Endothelial cell of umbilical vein (primary cell): ENCODE data around the gene PROSER1.

Experiments
- EZH2 ChIP-seq: IDR thresholded peaks from 2 replicates; pipeline ENCODE4 v1.6.1; 2012; ENCODE audit warnings: borderline replicate concordance, low read depth, mild to moderate bottlenecking, moderate library complexity, low read length, inconsistent platforms; ENCODE audit not compliant: severe bottlenecking
- FOS ChIP-seq: IDR thresholded peaks from 2 replicates; pipeline ENCODE4 v1.6.1; 2011; ENCODE audit warnings: mild to moderate bottlenecking, low read length, moderate library complexity, borderline replicate concordance; ENCODE audit not compliant: insufficient read depth
- JUN ChIP-seq: IDR thresholded peaks from 2 replicates; pipeline ENCODE4 v1.6.1; 2011; ENCODE audit warnings: borderline replicate concordance, low read depth; ENCODE audit not compliant: insufficient read length, insufficient read depth
- POLR2A ChIP-seq: IDR thresholded peaks from 2 replicates; pipeline ENCODE4 v1.6.1; 2012; ENCODE audit warnings: low read depth, mild to moderate bottlenecking, control low read depth, low read length
- TF ChIP-seq, protein P1 (sequence below), 2 donors: IDR thresholded peaks; 1 replicate in 1 of 2; 2 replicates in 1 of 2; pipeline ENCODE4 v1.5.1; 2011; ENCODE audit warnings: low read length in 2 of 2, mild to moderate bottlenecking in 2 of 2, moderate library complexity in 2 of 2, control low read depth in 1 of 2, inconsistent platforms in 1 of 2, low read depth in 1 of 2; ENCODE audit not compliant: insufficient read depth in 1 of 2; ENCODE audit errors: extremely low read depth in 1 of 2

DNA sequence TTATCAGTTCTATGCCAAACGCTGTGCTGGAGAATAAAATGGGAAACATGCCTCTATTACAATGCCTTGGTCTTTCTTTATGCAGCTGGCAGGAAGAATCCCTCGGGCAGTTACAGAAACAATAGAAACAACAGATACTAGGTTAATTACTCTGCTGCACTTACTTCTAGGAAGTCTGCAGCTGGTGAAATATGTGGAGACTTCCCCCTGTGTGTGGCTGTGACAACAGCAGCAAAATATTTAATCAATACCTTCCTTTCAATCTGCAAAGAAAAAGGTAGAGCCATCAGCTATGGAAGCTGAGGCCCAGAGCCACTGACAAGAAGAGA lies 57.2 kb downstream of the PROSER1 start:
- TF ChIP-seq, protein P1, sequence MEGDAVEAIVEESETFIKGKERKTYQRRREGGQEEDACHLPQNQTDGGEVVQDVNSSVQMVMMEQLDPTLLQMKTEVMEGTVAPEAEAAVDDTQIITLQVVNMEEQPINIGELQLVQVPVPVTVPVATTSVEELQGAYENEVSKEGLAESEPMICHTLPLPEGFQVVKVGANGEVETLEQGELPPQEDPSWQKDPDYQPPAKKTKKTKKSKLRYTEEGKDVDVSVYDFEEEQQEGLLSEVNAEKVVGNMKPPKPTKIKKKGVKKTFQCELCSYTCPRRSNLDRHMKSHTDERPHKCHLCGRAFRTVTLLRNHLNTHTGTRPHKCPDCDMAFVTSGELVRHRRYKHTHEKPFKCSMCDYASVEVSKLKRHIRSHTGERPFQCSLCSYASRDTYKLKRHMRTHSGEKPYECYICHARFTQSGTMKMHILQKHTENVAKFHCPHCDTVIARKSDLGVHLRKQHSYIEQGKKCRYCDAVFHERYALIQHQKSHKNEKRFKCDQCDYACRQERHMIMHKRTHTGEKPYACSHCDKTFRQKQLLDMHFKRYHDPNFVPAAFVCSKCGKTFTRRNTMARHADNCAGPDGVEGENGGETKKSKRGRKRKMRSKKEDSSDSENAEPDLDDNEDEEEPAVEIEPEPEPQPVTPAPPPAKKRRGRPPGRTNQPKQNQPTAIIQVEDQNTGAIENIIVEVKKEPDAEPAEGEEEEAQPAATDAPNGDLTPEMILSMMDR (IDR thresholded peaks at IDR 0.05; ENCODE audit: extremely low read depth in 1 of 2, insufficient read depth in 1 of 2, low read depth in 1 of 2, low read length in 2 of 2): no peak
- TF ChIP-seq POLR2A (no peak), EZH2 (no peak), FOS (no peak), JUN (no peak)
